Placental epithelial cell (primary cell): ENCODE measurements around the gene CPSF2. TPM values are rescaled to one million over a fixed set of nuclear protein-coding genes. Genes with fewer than 3 reads are reported as not detected.

Experiments used
- total RNA-seq: library from RNA; depleted of rRNA; stranded (reverse); fragments of >200 nt; gene quantifications from 2 replicates; pipeline ENCODE4 v1.2.3, GENCODE V29; 2012

CPSF2 gene
- 22.4 and 37.2 TPM in 2 replicates for total RNA-seq

GRCh38 chr14:92121670-92122350, at the start of gene CPSF2, which contains the start of gene NDUFB1:
TSS of gene CPSF2 (plus strand) at chr14:92121969. CDS start at chr14:92130985, 9,016 bp downstream.
TSS of gene NDUFB1 (minus strand) at chr14:92121706. CDS start at chr14:92117637, 4,069 bp downstream.

GRCh38 chr14:92106143-92106926, 15.4 kb upstream of the CPSF2 start, which contains the start of gene ATXN3:
TSS of gene ATXN3 (minus strand) at chr14:92106582. CDS start at chr14:92106552, 30 bp downstream.

Other genes with a start within 250 kb of the CPSF2 start
- gene FBLN5, start 174.3 kb upstream of the CPSF2 start, total RNA-seq = 3.5 and 4.2 TPM in 2 replicates
- 27.7 and 32.2 TPM in 2 replicates for gene TRIP11, start 81.9 kb upstream of the CPSF2 start, total RNA-seq
- gene ATXN3, start 15.4 kb upstream of the CPSF2 start, total RNA-seq = 25.5 and 25.9 TPM in 2 replicates
- 110 and 181 TPM in 2 replicates for gene NDUFB1, start 263 bp upstream of the CPSF2 start, total RNA-seq
- not detected in 2 replicates for gene SLC24A4, start 201.2 kb downstream of the CPSF2 start, total RNA-seq